Stomach (tissue), 9 donors: ENCODE measurements around the gene MORN2. TPM values are rescaled to one million over a fixed set of nuclear protein-coding genes. Genes with fewer than 3 reads are reported as not detected.

Source experiments
- DNase-seq, 2 donors: peaks; one replicate each; pipeline versions ENCODE4 v3.0.0 to v3.0.0-alpha.2; 2013 to 2019
- H3K27ac ChIP-seq, 5 donors: fragments of 200-600 bp in 4 of 5; sonication (generic) in 4 of 5; one replicate each; pipeline ENCODE4 v1.5.1; 2013 to 2019; ENCODE audit warnings: mild to moderate bottlenecking in 1 of 5, moderate library complexity in 1 of 5
- H3K27me3 ChIP-seq, 3 donors: fragments of 200-600 bp; sonication (generic); one replicate each; pipeline ENCODE4 v1.5.1; 2017 to 2019; ENCODE audit warnings: mixed run types in 1 of 3
- H3K36me3 ChIP-seq, 4 donors: fragments of 200-600 bp; sonication (generic); 1 replicate in 3 of 4; 2 replicates in 1 of 4; pipeline ENCODE4 v1.5.1; 2016 to 2019
- H3K4me1 ChIP-seq, 4 donors: fragments of 200-600 bp; sonication (generic); one replicate each; pipeline ENCODE4 v1.5.1; 2016 to 2019
- H3K4me3 ChIP-seq, 4 donors: fragments of 200-600 bp; sonication (generic) in 3 of 4; one replicate each; pipeline ENCODE4 v1.5.1; 2016 to 2019; ENCODE audit warnings: mild to moderate bottlenecking in 1 of 4
- H3K9me3 ChIP-seq, 4 donors: fragments of 200-600 bp; sonication (generic); one replicate each; pipeline ENCODE4 v1.5.1; 2016 to 2019
- EP300 ChIP-seq: sonication (generic); formaldehyde crosslinking; IDR thresholded peaks from one replicate; pipeline ENCODE4 v1.6.1; 2017; ENCODE audit warnings: antibody characterized with exemption
- POLR2A ChIP-seq, 4 donors: fragments of 450-650 bp; IDR thresholded peaks; one replicate each; pipeline ENCODE4 v1.6.1; 2016; ENCODE audit warnings: antibody characterized with exemption in 4 of 4, control low read depth in 2 of 4, mild to moderate bottlenecking in 1 of 4, moderate library complexity in 1 of 4
- POLR2AphosphoS5 ChIP-seq, 3 donors: sonication (generic); formaldehyde crosslinking; IDR thresholded peaks; one replicate each; pipeline ENCODE4 v1.6.1; 2016; ENCODE audit warnings: antibody characterized with exemption in 3 of 3
- WGBS, 5 donors: extraction: QIAGEN DNeasy Blood & Tissue Kit in 3 of 5; methylation state at CpG; one replicate each; pipeline versions ENCODE4 v1.1.5 to v1.1.7; 2013 to 2018; 5-methylcytosine and 5-hydroxymethylcytosine counted together
- intact Hi-C: fragments of 100-400 bp; cut with DNase I; formaldehyde crosslinking; loops from one replicate; pipeline ENCODE4 v1.15.1; 2023; ENCODE audit warnings: low total_unique reads
- polyA plus RNA-seq, 3 donors: library from polyadenylated mRNA; stranded (reverse); fragments of 200-250 nt; gene quantifications; one replicate each; pipeline ENCODE4 v1.2.3, GENCODE V29; 2013
- total RNA-seq, 5 donors: library from RNA; depleted of rRNA; stranded (reverse); fragments of >200 nt; gene quantifications; one replicate each; pipeline versions ENCODE4 v1.1.0 to v1.2.3, GENCODE V29; 2014 to 2016
- TF ChIP-seq, protein P1 (sequence below), 7 experiments: fragments of 450-650 bp in 4 of 7; fragments of 200-600 bp in 3 of 7; sonication (generic) in 3 of 7; IDR thresholded peaks; one replicate each; pipeline ENCODE4 v1.5.1; 2016 to 2019; ENCODE audit warnings: antibody characterized with exemption in 7 of 7, control low read depth in 2 of 7, mild to moderate bottlenecking in 1 of 7
- donor health status: healthy with polysubstance abuse.
- donor health status: Bipolar disorder and iron deficiency.
- donor health status: healthy.

The MORN2 gene
- total and polyA plus RNA-seq, 8 donors = 1.3 to 33.1 (median 18.6) TPM; not detected in 2

DNA sequence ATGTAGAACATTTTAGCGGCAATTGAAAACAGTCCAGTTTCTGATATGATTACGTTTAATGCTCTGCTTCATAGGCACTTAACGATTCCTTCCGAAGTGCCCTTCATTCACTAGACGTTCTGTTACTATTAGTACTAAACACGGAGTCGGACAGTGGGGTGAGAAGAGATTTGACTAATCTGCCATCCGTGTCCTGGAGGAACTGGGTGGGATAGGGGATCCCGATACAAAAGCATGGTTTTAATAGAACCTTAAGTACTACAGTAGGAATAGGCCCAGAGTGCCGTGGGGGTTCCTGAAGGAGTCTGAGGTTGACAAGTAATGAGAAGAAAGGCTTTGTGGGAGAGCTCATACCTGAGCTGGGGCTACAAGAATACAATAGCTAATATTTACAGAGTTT lies 631 bp downstream of the MORN2 start:
- Histone ChIP-seq H3K36me3 (peaks cover 0 to 13% (median 12%) of the 10 kb centered on the region in 4 donors), H3K27ac (peak overlapping the region in 3 of 5 donors; percentile 70 to 84 (median 83)), H3K4me3 (peak overlapping the region; percentile 74 to 80 (median 78)), H3K9me3 (no peaks in the 10 kb centered on the region), H3K27me3 (no peaks in the 10 kb centered on the region), H3K4me1 (peaks cover 0 to 23% (median 16%) of the 10 kb centered on the region in 4 donors)
- 14 to 29% (median 21%) methylated on average over 10 of the region's 10 CpGs for WGBS, 5 donors
- TF ChIP-seq EP300 (no peak), POLR2AphosphoS5 (IDR thresholded peaks at IDR 0.05) (no peak), POLR2A (IDR thresholded peaks at IDR 0.05) (no peak)
- TF ChIP-seq, protein P1, sequence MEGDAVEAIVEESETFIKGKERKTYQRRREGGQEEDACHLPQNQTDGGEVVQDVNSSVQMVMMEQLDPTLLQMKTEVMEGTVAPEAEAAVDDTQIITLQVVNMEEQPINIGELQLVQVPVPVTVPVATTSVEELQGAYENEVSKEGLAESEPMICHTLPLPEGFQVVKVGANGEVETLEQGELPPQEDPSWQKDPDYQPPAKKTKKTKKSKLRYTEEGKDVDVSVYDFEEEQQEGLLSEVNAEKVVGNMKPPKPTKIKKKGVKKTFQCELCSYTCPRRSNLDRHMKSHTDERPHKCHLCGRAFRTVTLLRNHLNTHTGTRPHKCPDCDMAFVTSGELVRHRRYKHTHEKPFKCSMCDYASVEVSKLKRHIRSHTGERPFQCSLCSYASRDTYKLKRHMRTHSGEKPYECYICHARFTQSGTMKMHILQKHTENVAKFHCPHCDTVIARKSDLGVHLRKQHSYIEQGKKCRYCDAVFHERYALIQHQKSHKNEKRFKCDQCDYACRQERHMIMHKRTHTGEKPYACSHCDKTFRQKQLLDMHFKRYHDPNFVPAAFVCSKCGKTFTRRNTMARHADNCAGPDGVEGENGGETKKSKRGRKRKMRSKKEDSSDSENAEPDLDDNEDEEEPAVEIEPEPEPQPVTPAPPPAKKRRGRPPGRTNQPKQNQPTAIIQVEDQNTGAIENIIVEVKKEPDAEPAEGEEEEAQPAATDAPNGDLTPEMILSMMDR (IDR thresholded peaks at IDR 0.05) = no peak
- DNase-seq = no peak
- intact Hi-C loops = no loop called here

DNA sequence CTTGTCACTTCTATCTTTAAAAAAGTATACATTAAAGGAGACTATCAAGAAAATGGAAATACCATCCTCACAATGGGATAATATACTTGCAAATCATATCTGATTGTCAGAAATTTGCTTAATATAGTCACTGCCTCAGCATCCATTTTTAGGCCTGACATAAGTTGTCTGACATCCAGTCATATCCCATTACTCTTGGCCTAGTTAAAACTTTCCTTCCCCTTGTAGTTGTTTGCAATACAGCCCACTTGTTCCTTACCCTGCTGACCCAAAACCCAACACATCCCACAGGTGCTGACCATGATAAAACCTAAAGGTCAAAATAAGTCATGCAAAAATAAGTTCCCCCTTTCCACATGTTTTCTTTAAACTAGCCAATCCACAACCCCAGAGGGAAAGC lies 10.3 kb downstream of the MORN2 start:
- Histone ChIP-seq H3K4me1 (no peaks in the 10 kb centered on the region), H3K27ac (no peak overlapping the region), H3K9me3 (peaks cover 0 to 8% (median 0%) of the 10 kb centered on the region in 4 donors), H3K36me3 (peaks cover 3 to 30% (median 12%) of the 10 kb centered on the region in 4 donors), H3K27me3 (no peaks in the 10 kb centered on the region), H3K4me3 (no peak overlapping the region)
- intact Hi-C loops = no loop called here
- no peak for DNase-seq
- TF ChIP-seq, protein P1 (IDR thresholded peaks at IDR 0.05) = no peak
- no peak for TF ChIP-seq POLR2A (IDR thresholded peaks at IDR 0.05)
- no peak for TF ChIP-seq EP300
- TF ChIP-seq POLR2AphosphoS5 (IDR thresholded peaks at IDR 0.05) = no peak

DNA sequence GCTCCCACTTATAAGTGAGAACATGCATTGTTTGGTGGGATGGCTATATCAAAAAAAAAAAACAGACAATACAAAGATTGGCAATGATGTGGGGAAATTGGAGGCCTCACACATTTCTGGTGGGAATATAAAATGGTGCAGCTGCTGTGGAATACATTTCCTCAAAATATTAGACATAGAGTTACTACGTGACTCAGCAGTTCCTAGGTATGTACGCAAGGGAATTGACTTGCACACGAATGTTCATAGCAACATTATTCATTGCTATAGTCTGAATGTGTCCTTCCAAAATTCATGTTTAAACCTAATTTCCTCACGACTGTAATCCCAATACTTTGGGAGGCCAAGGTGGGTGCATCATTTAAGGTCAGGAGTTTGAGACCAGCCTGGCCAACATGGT lies 11.6 kb downstream of the MORN2 start:
- TF ChIP-seq POLR2A (IDR thresholded peaks at IDR 0.05) = no peak
- no peak for TF ChIP-seq EP300
- TF ChIP-seq, protein P1 (IDR thresholded peaks at IDR 0.05) = no peak
- no peak for TF ChIP-seq POLR2AphosphoS5 (IDR thresholded peaks at IDR 0.05)
- peaks cover 0 to 18% (median 6%) of the 10 kb centered on the region in 4 donors for H3K36me3 ChIP-seq
- 90 to 95% (median 94%) methylated on average over 4 of the region's 4 CpGs for WGBS, 5 donors

DNA sequence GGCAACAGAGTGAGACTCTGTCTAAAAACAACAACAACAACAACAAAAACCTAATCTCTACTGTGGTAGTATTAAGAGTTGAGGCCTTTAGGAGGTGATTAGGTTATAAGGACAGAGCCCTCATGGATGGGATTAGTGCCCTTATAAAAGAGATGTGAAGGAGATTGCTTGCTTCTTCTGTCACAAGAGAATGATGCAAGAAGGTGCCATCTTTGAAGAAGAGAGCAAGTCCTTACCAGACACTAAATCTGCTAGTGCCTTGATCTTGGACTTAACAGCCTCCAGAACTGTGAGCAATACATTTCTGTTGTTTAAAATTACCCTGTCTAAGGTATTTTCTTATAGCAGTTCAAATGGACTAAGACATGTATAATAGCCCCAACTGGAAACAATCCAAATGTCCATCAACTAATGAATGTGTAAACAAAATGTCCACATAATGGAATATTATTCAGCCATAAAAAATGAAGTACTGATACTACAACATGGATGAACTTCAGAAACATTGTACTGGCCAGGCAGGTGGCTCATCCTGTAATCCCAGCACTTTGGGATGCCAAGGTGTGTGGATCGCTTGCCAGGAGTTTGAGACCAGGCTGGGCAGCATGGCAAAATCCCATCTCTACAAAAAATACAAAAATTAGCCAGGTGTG lies 12.3 kb downstream of the MORN2 start:
- TF ChIP-seq, protein P1 (IDR thresholded peaks at IDR 0.05) = no peak
- TF ChIP-seq POLR2A (IDR thresholded peaks at IDR 0.05) = no peak
- no peak for TF ChIP-seq POLR2AphosphoS5 (IDR thresholded peaks at IDR 0.05)
- TF ChIP-seq EP300 = no peak
- no peak overlapping the region for H3K4me3 ChIP-seq
- 90 to 100% (median 97%) methylated on average over 1 of the region's 1 CpG for WGBS, 5 donors
- H3K9me3 ChIP-seq = peaks cover 0 to 8% (median 0%) of the 10 kb centered on the region in 4 donors
- H3K27me3 ChIP-seq = no peaks in the 10 kb centered on the region
- DNase-seq = no peak
- intact Hi-C loops = no loop called here
- H3K36me3 ChIP-seq = peaks cover 0 to 14% (median 4%) of the 10 kb centered on the region in 4 donors
- H3K27ac ChIP-seq = no peak overlapping the region
- no peaks in the 10 kb centered on the region for H3K4me1 ChIP-seq

More for the DNA sequence above, 11.6 kb downstream of the MORN2 start:
- no peaks in the 10 kb centered on the region for H3K27me3 ChIP-seq
- intact Hi-C loops = no loop called here
- H3K9me3 ChIP-seq = peaks cover 0 to 8% (median 0%) of the 10 kb centered on the region in 4 donors
- no peak overlapping the region for H3K27ac ChIP-seq
- no peak for DNase-seq
- H3K4me3 ChIP-seq = no peak overlapping the region
- no peaks in the 10 kb centered on the region for H3K4me1 ChIP-seq
